OCI-LY1 (cell line): ENCODE measurements around the gene SLC37A1.

ENCODE experiments used
- H2AFZ ChIP-seq: fragments of 200-600 bp; sonication (generic), shearing (Covaris generic); 2 replicates; pipeline ENCODE4 v1.6.0; 2014; ENCODE audit warnings: antibody characterized with exemption, mild to moderate bottlenecking, low read length
- H3F3A ChIP-seq: fragments of 200-600 bp; sonication (generic), shearing (Covaris generic); 2 replicates; pipeline ENCODE4 v1.6.0; 2014; ENCODE audit warnings: mild to moderate bottlenecking, antibody characterized with exemption, low read length, moderate library complexity; ENCODE audit not compliant: insufficient read depth
- H3K27ac ChIP-seq: fragments of 200-600 bp; sonication (generic); 2 replicates; pipeline ENCODE4 v1.5.1; 2014; ENCODE audit warnings: low read length, mixed run types, mild to moderate bottlenecking, low read depth; ENCODE audit not compliant: poor library complexity, severe bottlenecking
- H3K27me3 ChIP-seq: fragments of 200-600 bp; sonication (generic); 2 replicates; pipeline ENCODE4 v1.6.0; 2014; ENCODE audit warnings: antibody characterized with exemption, mild to moderate bottlenecking, low read length, moderate library complexity; ENCODE audit not compliant: insufficient read depth
- H3K36me3 ChIP-seq: fragments of 200-600 bp; sonication (generic); 2 replicates; pipeline ENCODE4 v1.6.1; 2014; ENCODE audit warnings: mild to moderate bottlenecking, antibody characterized with exemption, low read length, moderate library complexity, mixed read lengths; ENCODE audit not compliant: insufficient read depth
- H3K4me1 ChIP-seq: fragments of 200-600 bp; sonication (generic); 2 replicates; pipeline ENCODE4 v1.5.1; 2014; ENCODE audit warnings: mild to moderate bottlenecking, low read length, moderate library complexity; ENCODE audit not compliant: insufficient read depth, severe bottlenecking
- H3K4me2 ChIP-seq: fragments of 200-600 bp; sonication (generic), shearing (Covaris generic); 2 replicates; pipeline ENCODE4 v1.6.1; 2014; ENCODE audit warnings: low read length
- H3K4me3 ChIP-seq: fragments of 200-600 bp; sonication (generic); 2 replicates; pipeline ENCODE4 v1.5.1; 2014; ENCODE audit warnings: low read length, low read depth, mild to moderate bottlenecking, mixed read lengths; ENCODE audit not compliant: poor library complexity, severe bottlenecking
- H3K79me2 ChIP-seq: fragments of 200-600 bp; shearing (Covaris generic); 2 replicates; pipeline ENCODE4 v1.6.1; 2016; ENCODE audit warnings: mixed run types, low read length, mixed read lengths; ENCODE audit not compliant: insufficient read depth
- H3K9ac ChIP-seq: fragments of 200-600 bp; sonication (generic), shearing (Covaris generic); 2 replicates; pipeline ENCODE4 v1.6.1; 2014; ENCODE audit warnings: mild to moderate bottlenecking, low read length, mixed read lengths
- H3K9me2 ChIP-seq: fragments of 200-600 bp; sonication (generic), shearing (Covaris generic); 2 replicates; pipeline ENCODE4 v1.6.1; 2014; ENCODE audit warnings: low read depth, mild to moderate bottlenecking, low read length, mixed read lengths
- H3K9me3 ChIP-seq: fragments of 200-600 bp; shearing (Covaris generic); 2 replicates; pipeline ENCODE4 v1.6.1; 2014; ENCODE audit warnings: low read length, mixed read lengths
- H4K20me1 ChIP-seq: fragments of 200-600 bp; sonication (generic), shearing (Covaris generic); 2 replicates; pipeline ENCODE4 v1.6.0; 2016; ENCODE audit warnings: mild to moderate bottlenecking, low read length; ENCODE audit not compliant: insufficient read depth
- EZH2 ChIP-seq: fragments of 200-600 bp; sonication (generic), shearing (Covaris generic); IDR thresholded peaks from 2 replicates; pipeline ENCODE4 v1.8.0; 2017; ENCODE audit warnings: borderline replicate concordance, mixed run types, mild to moderate bottlenecking, antibody characterized with exemption, low read length, moderate library complexity, mixed read lengths
- TF ChIP-seq, protein P1 (sequence below): fragments of 200-600 bp; sonication (generic), shearing (Covaris generic); IDR thresholded peaks from 2 replicates; pipeline ENCODE4 v1.5.1; 2017; ENCODE audit warnings: mild to moderate bottlenecking, antibody characterized with exemption, low read length, moderate library complexity, mixed read lengths

Gene SLC37A1

GRCh38 chr21:42579456-42580075, 65.9 kb downstream of the SLC37A1 start:
- H3K27ac ChIP-seq, result no peak overlapping the region
- no peaks in the 10 kb centered on the region for H4K20me1 ChIP-seq
- H3K79me2 ChIP-seq, result no peaks in the 10 kb centered on the region
- H3K27me3 ChIP-seq, result no peaks in the 10 kb centered on the region
- no peak for TF ChIP-seq EZH2
- TF ChIP-seq, protein P1, sequence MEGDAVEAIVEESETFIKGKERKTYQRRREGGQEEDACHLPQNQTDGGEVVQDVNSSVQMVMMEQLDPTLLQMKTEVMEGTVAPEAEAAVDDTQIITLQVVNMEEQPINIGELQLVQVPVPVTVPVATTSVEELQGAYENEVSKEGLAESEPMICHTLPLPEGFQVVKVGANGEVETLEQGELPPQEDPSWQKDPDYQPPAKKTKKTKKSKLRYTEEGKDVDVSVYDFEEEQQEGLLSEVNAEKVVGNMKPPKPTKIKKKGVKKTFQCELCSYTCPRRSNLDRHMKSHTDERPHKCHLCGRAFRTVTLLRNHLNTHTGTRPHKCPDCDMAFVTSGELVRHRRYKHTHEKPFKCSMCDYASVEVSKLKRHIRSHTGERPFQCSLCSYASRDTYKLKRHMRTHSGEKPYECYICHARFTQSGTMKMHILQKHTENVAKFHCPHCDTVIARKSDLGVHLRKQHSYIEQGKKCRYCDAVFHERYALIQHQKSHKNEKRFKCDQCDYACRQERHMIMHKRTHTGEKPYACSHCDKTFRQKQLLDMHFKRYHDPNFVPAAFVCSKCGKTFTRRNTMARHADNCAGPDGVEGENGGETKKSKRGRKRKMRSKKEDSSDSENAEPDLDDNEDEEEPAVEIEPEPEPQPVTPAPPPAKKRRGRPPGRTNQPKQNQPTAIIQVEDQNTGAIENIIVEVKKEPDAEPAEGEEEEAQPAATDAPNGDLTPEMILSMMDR, result no peak
- no peak overlapping the region for H3K4me2 ChIP-seq
- H3K4me3 ChIP-seq, result no peak overlapping the region
- H3K36me3 ChIP-seq, result peaks cover 28% of the 10 kb centered on the region
- no peaks in the 10 kb centered on the region for H3K4me1 ChIP-seq
- no peak overlapping the region for H3K9ac ChIP-seq
- no peak overlapping the region for H2AFZ ChIP-seq
- H3F3A ChIP-seq, result no peaks in the 10 kb centered on the region
- H3K9me2 ChIP-seq, result no peaks in the 10 kb centered on the region
- H3K9me3 ChIP-seq, result peaks cover 10% of the 10 kb centered on the region

- H3K9ac ChIP-seq, result no peak overlapping the region
- H3K27me3 ChIP-seq, result no peaks in the 10 kb centered on the region
- no peaks in the 10 kb centered on the region for H3K4me1 ChIP-seq
- no peaks in the 10 kb centered on the region for H3K9me2 ChIP-seq
- no peaks in the 10 kb centered on the region for H3F3A ChIP-seq
- no peak overlapping the region for H3K4me3 ChIP-seq
- TF ChIP-seq EZH2, result no peak
- TF ChIP-seq, protein P1, result no peak
- no peaks in the 10 kb centered on the region for H4K20me1 ChIP-seq
- no peak overlapping the region for H2AFZ ChIP-seq
- H3K79me2 ChIP-seq, result no peaks in the 10 kb centered on the region
- H3K27ac ChIP-seq, result no peak overlapping the region
- peaks cover 10% of the 10 kb centered on the region for H3K9me3 ChIP-seq
- peaks cover 22% of the 10 kb centered on the region for H3K36me3 ChIP-seq
- H3K4me2 ChIP-seq, result no peak overlapping the region
These were observed 66.6 kb downstream of the SLC37A1 start for GRCh38 chr21:42580076-42580792.

DNA sequence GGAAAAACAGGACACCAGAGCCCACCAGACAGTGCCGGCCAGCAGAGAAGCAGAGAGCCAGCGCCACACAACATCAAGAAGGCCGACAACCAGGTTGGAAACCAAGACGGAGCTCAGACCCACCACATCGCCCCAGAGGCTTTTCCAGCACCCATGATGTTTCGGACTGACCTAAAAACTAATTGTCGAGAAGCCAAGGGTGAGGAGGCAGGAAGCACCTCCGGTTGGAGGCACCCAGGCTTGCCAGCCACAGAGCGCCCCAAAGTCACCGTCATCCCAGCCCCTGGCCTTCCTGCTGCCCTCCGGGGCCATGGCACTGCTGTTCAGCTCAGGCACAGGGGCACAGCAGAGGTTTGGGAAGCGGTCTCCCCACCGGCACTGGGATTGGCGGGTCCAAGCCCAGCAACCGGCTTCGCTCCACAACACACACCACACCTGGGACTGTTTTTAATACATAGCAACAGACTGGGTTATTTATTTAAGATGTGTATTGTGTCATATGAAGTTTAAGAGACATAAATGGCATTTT, 67.2 kb downstream of the SLC37A1 start:
- Histone ChIP-seq H3K9me2 (no peaks in the 10 kb centered on the region), H3K27me3 (no peaks in the 10 kb centered on the region), H3K27ac (no peak overlapping the region), H3F3A (no peaks in the 10 kb centered on the region), H3K79me2 (no peaks in the 10 kb centered on the region), H3K4me2 (no peak overlapping the region), H3K4me3 (no peak overlapping the region), H3K9me3 (peaks cover 10% of the 10 kb centered on the region), H3K36me3 (peaks cover 16% of the 10 kb centered on the region; the same call in 1 of the 2 replicates), H3K4me1 (no peaks in the 10 kb centered on the region), H2AFZ (no peak overlapping the region), H4K20me1 (no peaks in the 10 kb centered on the region), H3K9ac (no peak overlapping the region)
- TF ChIP-seq EZH2, result no peak
- TF ChIP-seq, protein P1, result no peak
